ENCODE data around the gene MICU1. TPM values are rescaled to one million over a fixed set of nuclear protein-coding genes. Genes with fewer than 3 reads are reported as not detected.
"Not testable (repeated sequence)": the region's sequence is repeated elsewhere in the genome, so short reads cannot be mapped to it uniquely, and the experiment has no call there.

MICU1 gene
- total RNA-seq, 1 donor from 2014 or later, result 37.2 TPM

DNA sequence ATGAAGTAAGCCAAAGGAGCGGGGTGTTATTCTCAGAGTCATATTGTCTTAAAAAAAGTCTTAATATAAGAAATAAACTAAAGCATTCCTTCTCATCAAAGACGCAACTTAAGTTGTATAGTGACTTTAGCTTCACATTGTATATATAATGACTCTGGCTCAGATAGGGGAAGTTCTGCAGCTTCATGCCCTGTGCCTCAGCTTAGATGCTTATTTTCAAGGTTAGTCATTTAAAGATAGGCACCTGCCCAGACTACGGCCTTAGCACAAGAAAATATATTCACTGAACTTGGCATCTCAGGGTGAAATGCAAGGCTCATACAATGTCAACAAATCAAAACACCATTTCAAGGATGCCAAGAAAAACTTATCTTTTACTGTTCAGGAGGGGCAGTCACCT, 218.4 kb downstream of the MICU1 start:
- Histone ChIP-seq H3K4me3 (ENCODE audit: low read depth, low read length) (no peak overlapping the region), H3K36me3 (ENCODE audit: control insufficient read depth, insufficient read depth, low read length) (no peaks in the 10 kb centered on the region), H3K27me3 (ENCODE audit: control insufficient read depth, insufficient read depth, low read length) (no peaks in the 10 kb centered on the region)
- TF ChIP-seq, protein P1, sequence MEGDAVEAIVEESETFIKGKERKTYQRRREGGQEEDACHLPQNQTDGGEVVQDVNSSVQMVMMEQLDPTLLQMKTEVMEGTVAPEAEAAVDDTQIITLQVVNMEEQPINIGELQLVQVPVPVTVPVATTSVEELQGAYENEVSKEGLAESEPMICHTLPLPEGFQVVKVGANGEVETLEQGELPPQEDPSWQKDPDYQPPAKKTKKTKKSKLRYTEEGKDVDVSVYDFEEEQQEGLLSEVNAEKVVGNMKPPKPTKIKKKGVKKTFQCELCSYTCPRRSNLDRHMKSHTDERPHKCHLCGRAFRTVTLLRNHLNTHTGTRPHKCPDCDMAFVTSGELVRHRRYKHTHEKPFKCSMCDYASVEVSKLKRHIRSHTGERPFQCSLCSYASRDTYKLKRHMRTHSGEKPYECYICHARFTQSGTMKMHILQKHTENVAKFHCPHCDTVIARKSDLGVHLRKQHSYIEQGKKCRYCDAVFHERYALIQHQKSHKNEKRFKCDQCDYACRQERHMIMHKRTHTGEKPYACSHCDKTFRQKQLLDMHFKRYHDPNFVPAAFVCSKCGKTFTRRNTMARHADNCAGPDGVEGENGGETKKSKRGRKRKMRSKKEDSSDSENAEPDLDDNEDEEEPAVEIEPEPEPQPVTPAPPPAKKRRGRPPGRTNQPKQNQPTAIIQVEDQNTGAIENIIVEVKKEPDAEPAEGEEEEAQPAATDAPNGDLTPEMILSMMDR (IDR thresholded peaks at IDR 0.05; ENCODE audit: insufficient read depth, low read length, poor library complexity, severe bottlenecking), result no peak
- no peak for DNase-seq (ENCODE audit: low read depth)

DNA sequence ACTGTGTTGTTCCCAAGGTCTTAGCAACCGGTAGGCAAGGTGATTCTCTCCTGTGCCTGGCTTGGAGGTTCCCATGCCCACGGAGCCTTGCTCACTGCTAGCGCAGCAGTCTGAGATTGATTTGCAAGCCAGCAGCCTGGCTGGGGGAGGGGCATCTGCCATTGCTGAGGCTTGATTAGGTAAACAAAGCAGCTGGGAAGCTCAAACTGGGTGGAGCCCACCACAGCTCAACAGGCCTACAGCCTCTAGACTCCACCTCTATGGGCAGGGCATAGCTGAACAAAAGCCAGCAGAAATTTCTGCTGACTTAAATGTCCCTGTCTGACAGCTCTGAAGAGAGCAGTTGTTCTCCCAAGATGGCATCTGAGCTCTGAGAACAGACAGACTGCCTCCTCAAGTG, 230.3 kb downstream of the MICU1 start:
- not testable (repeated sequence) for H3K4me3 ChIP-seq (ENCODE audit: low read depth, low read length); DNase-seq (ENCODE audit: low read depth); H3K36me3 ChIP-seq (ENCODE audit: control insufficient read depth, insufficient read depth, low read length); H3K27me3 ChIP-seq (ENCODE audit: control insufficient read depth, insufficient read depth, low read length)

DNA sequence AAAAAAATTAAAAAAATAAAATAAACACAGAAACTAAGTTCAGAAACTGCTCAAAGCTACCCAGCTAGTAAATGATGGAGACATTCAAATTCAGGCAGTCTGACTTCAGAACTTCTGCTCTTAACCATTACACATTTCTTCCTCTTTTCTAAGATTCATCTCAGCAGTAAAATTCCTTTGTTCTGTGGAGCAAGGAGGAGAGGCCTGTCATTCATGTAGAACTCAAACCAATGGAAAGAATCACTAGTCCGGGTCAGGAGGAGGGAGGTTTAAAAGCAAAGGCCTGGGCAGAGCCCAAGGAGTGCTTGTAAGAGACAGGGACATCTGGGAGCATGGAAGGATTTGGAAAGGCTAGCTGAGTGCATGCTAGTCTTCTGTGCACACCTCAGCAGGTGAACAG, 233.3 kb downstream of the MICU1 start:
- TF ChIP-seq, protein P1 (IDR thresholded peaks at IDR 0.05; ENCODE audit: insufficient read depth, low read length, poor library complexity, severe bottlenecking), result no peak
- DNase-seq (ENCODE audit: low read depth), result no peak
- no peak overlapping the region for H3K4me3 ChIP-seq (ENCODE audit: low read depth, low read length)
- H3K27me3 ChIP-seq (ENCODE audit: control insufficient read depth, insufficient read depth, low read length), result no peaks in the 10 kb centered on the region
- H3K36me3 ChIP-seq (ENCODE audit: control insufficient read depth, insufficient read depth, low read length), result no peaks in the 10 kb centered on the region

DNA sequence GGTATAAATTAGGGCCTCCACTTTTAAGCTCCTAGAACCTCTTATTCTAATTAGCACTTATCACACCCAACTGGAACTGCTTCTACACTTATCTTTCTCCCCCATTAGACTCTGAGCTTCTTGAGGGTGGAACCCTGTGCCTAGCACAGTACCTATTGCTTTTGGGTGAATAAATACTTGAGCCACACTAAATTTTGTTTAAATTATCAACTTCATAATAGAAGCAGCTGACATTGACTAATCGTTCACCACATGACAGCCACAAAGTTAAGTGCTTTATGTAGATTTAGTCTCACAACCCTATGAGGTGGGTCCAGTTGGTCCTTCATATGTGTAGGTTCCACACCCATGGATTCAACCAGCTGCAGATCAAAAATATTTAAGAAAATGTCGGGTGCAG, 235.1 kb downstream of the MICU1 start:
- H3K27me3 ChIP-seq (ENCODE audit: control insufficient read depth, insufficient read depth, low read length), result no peaks in the 10 kb centered on the region
- no peaks in the 10 kb centered on the region for H3K36me3 ChIP-seq (ENCODE audit: control insufficient read depth, insufficient read depth, low read length)
- H3K4me3 ChIP-seq (ENCODE audit: low read depth, low read length), result no peak overlapping the region
- TF ChIP-seq, protein P1 (IDR thresholded peaks at IDR 0.05; ENCODE audit: insufficient read depth, low read length, poor library complexity, severe bottlenecking), result no peak
- no peak for DNase-seq (ENCODE audit: low read depth)

DNA sequence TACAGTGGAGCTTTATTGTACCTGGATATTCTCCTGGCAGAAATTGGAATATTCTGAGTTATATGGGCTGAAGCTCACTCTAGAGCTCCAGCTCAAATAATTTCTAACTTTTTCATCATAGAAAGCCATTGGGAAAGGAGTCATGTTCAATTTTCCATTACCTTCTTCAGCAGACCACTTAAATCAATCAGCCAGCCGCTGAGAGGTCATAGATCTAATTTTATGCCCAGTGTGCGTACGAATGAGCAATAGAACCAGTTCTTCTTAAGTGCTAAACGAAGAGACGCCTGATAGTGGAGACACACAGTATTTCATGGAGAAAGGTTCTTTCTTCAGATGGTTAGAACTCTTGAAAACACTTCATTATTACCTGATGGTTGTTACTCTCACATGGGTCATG, 236.2 kb downstream of the MICU1 start:
- TF ChIP-seq, protein P1 (IDR thresholded peaks at IDR 0.05; ENCODE audit: insufficient read depth, low read length, poor library complexity, severe bottlenecking), result no peak
- Histone ChIP-seq H3K36me3 (ENCODE audit: control insufficient read depth, insufficient read depth, low read length) (no peaks in the 10 kb centered on the region), H3K4me3 (ENCODE audit: low read depth, low read length) (no peak overlapping the region), H3K27me3 (ENCODE audit: control insufficient read depth, insufficient read depth, low read length) (no peaks in the 10 kb centered on the region)
- DNase-seq (ENCODE audit: low read depth), result no peak

DNA sequence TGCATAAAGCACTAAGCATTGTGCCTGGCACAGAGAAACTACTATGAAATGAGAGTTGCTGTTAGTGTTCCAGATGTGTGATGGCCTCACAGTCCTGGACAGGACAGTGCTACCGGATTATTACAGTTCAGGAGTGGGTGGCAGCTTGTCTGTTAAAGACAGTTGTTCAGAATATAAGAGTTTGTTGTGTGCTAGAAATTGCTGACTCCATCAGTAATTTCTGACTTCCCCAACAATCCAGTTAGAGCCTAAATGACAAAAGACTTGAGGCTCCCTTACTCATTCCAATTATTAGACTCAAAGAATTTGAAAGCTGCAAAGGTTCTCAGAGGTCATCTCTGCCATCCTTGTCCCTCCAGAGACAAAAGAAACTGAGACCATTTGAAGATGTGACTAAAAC, 236.9 kb downstream of the MICU1 start:
- no peaks in the 10 kb centered on the region for H3K36me3 ChIP-seq (ENCODE audit: control insufficient read depth, insufficient read depth, low read length)
- DNase-seq (ENCODE audit: low read depth), result no peak
- no peaks in the 10 kb centered on the region for H3K27me3 ChIP-seq (ENCODE audit: control insufficient read depth, insufficient read depth, low read length)
- H3K4me3 ChIP-seq (ENCODE audit: low read depth, low read length), result no peak overlapping the region
- TF ChIP-seq, protein P1 (IDR thresholded peaks at IDR 0.05; ENCODE audit: insufficient read depth, low read length, poor library complexity, severe bottlenecking), result no peak
